ENCODE results near the gene DLGAP1. TPM values are rescaled to one million over a fixed set of nuclear protein-coding genes. Genes with fewer than 3 reads are reported as not detected.
A peak's percentile ranks its signal among the peaks of the same experiment; 100 is the strongest.

The DLGAP1 gene
- total RNA-seq, 1 experiment from 2014 or later = 0.39 TPM

- peaks cover 81 to 94% of the 10 kb centered on the region in 2 experiments for H3K4me1 ChIP-seq (ENCODE audit: control insufficient read depth in 1 of 2, insufficient read depth in 2 of 2, low read length in 2 of 2)
- H3K9me2 ChIP-seq (ENCODE audit: insufficient read depth) = no peaks in the 10 kb centered on the region
- POLR2A ChIA-PET = interaction anchor here (0.7 to 10.2 kb wide), 25 partner anchors 7 to 326 kb away, joined by 3 to 126 read pairs (median 13); no protein-coding TSS in a partner anchor
- ATAC-seq = no peak
- no peak for DNase-seq (ENCODE audit: low read depth, low spot score)
- H3K9me3 ChIP-seq (ENCODE audit: control insufficient read depth in 1 of 2, insufficient read depth in 1 of 2, low read depth in 1 of 2, low read length in 2 of 2) = no peaks in the 10 kb centered on the region
- CTCF ChIA-PET = interaction anchor here (0.7 to 3.9 kb wide), 5 partner anchors 11 to 167 kb away, joined by 3 to 33 read pairs (median 13); no protein-coding TSS in a partner anchor
- H4K20me1 ChIP-seq (ENCODE audit: insufficient read depth) = no peaks in the 10 kb centered on the region
- peak overlapping the region; percentile 79 for H3K9ac ChIP-seq (ENCODE audit: low read length)
- H2AFZ ChIP-seq (ENCODE audit: low read depth, low read length, poor library complexity, severe bottlenecking) = no peak overlapping the region
- no peak for TF ChIP-seq CBX3 (IDR thresholded peaks at IDR 0.05; ENCODE audit: low read depth)
- TF ChIP-seq TCF7L2 (IDR thresholded peaks at IDR 0.05; ENCODE audit: borderline replicate concordance, extremely low read depth, insufficient read depth, insufficient read length) = no peak
- peak; percentile 32 for TF ChIP-seq YY1 (IDR thresholded peaks at IDR 0.05; ENCODE audit: extremely low read depth, insufficient replicate concordance, low read depth, low read length)
- peak; percentile 51 for TF ChIP-seq POLR2AphosphoS5 (IDR thresholded peaks at IDR 0.05; ENCODE audit: low read depth, low read length)
- no peak for TF ChIP-seq RAD21 (IDR thresholded peaks at IDR 0.05; ENCODE audit: low read depth)
- TF ChIP-seq POLR2A (IDR thresholded peaks at IDR 0.05; ENCODE audit: borderline replicate concordance, extremely low read depth, insufficient read depth, insufficient read length) = peak; percentile 25
- peak overlapping the region; percentile 38 to 46 for H3K4me3 ChIP-seq (replicated peaks in 1 of 2; ENCODE audit: low read depth in 1 of 2, low read length in 2 of 2)
- peak overlapping the region; percentile 100 for H3K27ac ChIP-seq (ENCODE audit: low read depth, low read length)
- intact Hi-C loops (cut with micrococcal nuclease) = no loop called here
- peaks cover 59% of the 10 kb centered on the region for H3K79me2 ChIP-seq (ENCODE audit: insufficient read depth, low read length)
- RAD21 ChIA-PET (ENCODE audit: low non-redundant PET in 1 of 2, low total read pairs in 2 of 2, uncharacterized antibody in 2 of 2, unreplicated experiment in 2 of 2) = interaction anchor here in 1 of 2 experiments (0.9 kb wide), 1 partner anchor 48 kb away, joined by 3 read pairs; no protein-coding TSS in a partner anchor
- H3K36me3 ChIP-seq (ENCODE audit: control insufficient read depth in 1 of 2, insufficient read depth in 2 of 2, low read length in 2 of 2) = peaks cover 0 to 5% of the 10 kb centered on the region in 2 experiments; a peak in 1 of 4 replicates
- no peaks in the 10 kb centered on the region for H3K27me3 ChIP-seq (ENCODE audit: insufficient read depth, low read length)
- H3K4me2 ChIP-seq (ENCODE audit: low read length) = peak overlapping the region; percentile 78
- BruUV-seq (replicated peaks) = no TSS peak
These were observed 850.4 kb downstream of the DLGAP1 start for GRCh38 chr18:3604498-3605408.

- ATAC-seq (no peak), DNase-seq (ENCODE audit: low read depth, low spot score) (no peak)
- TF ChIP-seq ATF3 (IDR thresholded peaks at IDR 0.05) (no peak), POLR2AphosphoS5 (IDR thresholded peaks at IDR 0.05; ENCODE audit: low read depth, low read length) (peak; percentile 8; the same call in 1 of the 2 replicates)
- H3K27me3 ChIP-seq (ENCODE audit: insufficient read depth, low read length) = no peaks in the 10 kb centered on the region
- peaks cover 82 to 94% of the 10 kb centered on the region in 2 experiments for H3K4me1 ChIP-seq (ENCODE audit: control insufficient read depth in 1 of 2, insufficient read depth in 2 of 2, low read length in 2 of 2)
- peak overlapping the region; percentile 79 for H3K9ac ChIP-seq (ENCODE audit: low read length)
- H2AFZ ChIP-seq (ENCODE audit: low read depth, low read length, poor library complexity, severe bottlenecking) = no peak overlapping the region
- H3K4me3 ChIP-seq (replicated peaks in 1 of 2; ENCODE audit: low read depth in 1 of 2, low read length in 2 of 2) = peak overlapping the region; percentile 38 to 46
- intact Hi-C loops (cut with micrococcal nuclease) = no loop called here
- peak overlapping the region; percentile 78 for H3K4me2 ChIP-seq (ENCODE audit: low read length)
- peaks cover 0 to 5% of the 10 kb centered on the region in 2 experiments; a peak in 1 of 4 replicates for H3K36me3 ChIP-seq (ENCODE audit: control insufficient read depth in 1 of 2, insufficient read depth in 2 of 2, low read length in 2 of 2)
- H3K27ac ChIP-seq (ENCODE audit: low read depth, low read length) = peak overlapping the region; percentile 100
- ChIA-PET POLR2A (interaction anchor here (0.8 to 4.5 kb wide), 16 partner anchors 8 to 325 kb away, joined by 3 to 123 read pairs (median 14); no protein-coding TSS in a partner anchor), RAD21 (ENCODE audit: low non-redundant PET in 1 of 2, low total read pairs in 2 of 2, uncharacterized antibody in 2 of 2, unreplicated experiment in 2 of 2) (no interaction called here), CTCF (interaction anchor here (1.3 to 3.9 kb wide), 5 partner anchors 10 to 61 kb away, joined by 3 to 33 read pairs (median 4); no protein-coding TSS in a partner anchor)
- no peaks in the 10 kb centered on the region for H3K9me3 ChIP-seq (ENCODE audit: control insufficient read depth in 1 of 2, insufficient read depth in 1 of 2, low read depth in 1 of 2, low read length in 2 of 2)
- H3K9me2 ChIP-seq (ENCODE audit: insufficient read depth) = no peaks in the 10 kb centered on the region
- H3K79me2 ChIP-seq (ENCODE audit: insufficient read depth, low read length) = peaks cover 61% of the 10 kb centered on the region
- H4K20me1 ChIP-seq (ENCODE audit: insufficient read depth) = no peaks in the 10 kb centered on the region
- no TSS peak for BruUV-seq (replicated peaks)
These were observed 850.9 kb downstream of the DLGAP1 start for GRCh38 chr18:3604235-3604497.

Data from HCT116 (cell line).